HCT116 (cell line): ENCODE measurements around the gene WDR82. TPM values are rescaled to one million over a fixed set of nuclear protein-coding genes. Genes with fewer than 3 reads are reported as not detected.

Experiments used
- ATAC-seq: fragments of 200-7000 bp; cut with Tn5 transposase; 2 replicates; pipeline ENCODE4 v1.9.1; 2020; ENCODE audit warnings: mild to moderate bottlenecking, moderate library complexity
- BruUV-seq: library from RNA; stranded (reverse); fragments of 400-500 nt; replicated peaks from 2 replicates; lab custom pipeline; 2021; lab: Mats Ljungman, UMichigan
- CTCF ChIA-PET: fragments of 300-600 bp; sonication (Branson Sonifier 250); formaldehyde crosslinking; loops from one replicate; lab custom pipeline; 2021; ENCODE audit warnings: antibody characterized with exemption; lab: Charles Lee
- POLR2A ChIA-PET: fragments of 300-600, 350-600 bp; sonication (Branson Sonifier 250); formaldehyde crosslinking; loops from one replicate; lab custom pipeline; 2021; ENCODE audit warnings: antibody characterized with exemption; lab: Charles Lee
- RAD21 ChIA-PET, 2 experiments: fragments of 300-600 bp; sonication (Branson Sonifier 250); formaldehyde crosslinking; loops; one replicate each; lab custom pipeline; 2023; ENCODE audit warnings: low total read pairs in 2 of 2; ENCODE audit not compliant: uncharacterized antibody in 2 of 2, unreplicated experiment in 2 of 2, low non-redundant PET in 1 of 2; lab: Charles Lee
- DNase-seq: peaks from one replicate; pipeline ENCODE4 v3.0.0-alpha.2; 2010; ENCODE audit warnings: low read depth, low spot score
- H2AFZ ChIP-seq: fragments of 200-600 bp; shearing (Covaris generic), sonication (generic); 2 replicates; pipeline ENCODE4 v1.6.1; 2017; ENCODE audit warnings: low read depth, mixed run types, mixed read lengths, antibody characterized with exemption, low read length; ENCODE audit not compliant: poor library complexity, severe bottlenecking
- H3K27ac ChIP-seq: 2 replicates; pipeline ENCODE4 v1.5.1; 2012; ENCODE audit warnings: low read depth, low read length
- H3K27me3 ChIP-seq: fragments of 200-600 bp; sonication (generic); 2 replicates; pipeline ENCODE4 v1.6.1; 2016; ENCODE audit warnings: mixed run types, low read length, mixed read lengths; ENCODE audit not compliant: insufficient read depth
- H3K36me3 ChIP-seq, 2 experiments: fragments of 200-500 bp in 1 of 2; fragments of 200-600 bp in 1 of 2; sonication (Bioruptor generic) in 1 of 2; sonication (generic) in 1 of 2; 2 replicates each; pipeline versions ENCODE4 v1.5.1 to v1.6.1; 2014 to 2016; ENCODE audit warnings: low read length in 2 of 2, inconsistent platforms in 1 of 2, mixed read lengths in 1 of 2, mixed run types in 1 of 2; ENCODE audit not compliant: insufficient read depth in 2 of 2, control insufficient read depth in 1 of 2
- H3K4me1 ChIP-seq, 2 experiments: fragments of 200-600 bp in 1 of 2; sonication (generic) in 1 of 2; 2 replicates each; pipeline versions ENCODE4 v1.5.1 to v1.6.1; 2012 to 2017; ENCODE audit warnings: low read length in 2 of 2, inconsistent platforms in 1 of 2, mild to moderate bottlenecking in 1 of 2, mixed read lengths in 1 of 2, mixed run types in 1 of 2, moderate library complexity in 1 of 2; ENCODE audit not compliant: insufficient read depth in 2 of 2, control insufficient read depth in 1 of 2
- H3K4me2 ChIP-seq: fragments of 200-600 bp; sonication (generic); 2 replicates; pipeline ENCODE4 v1.6.1; 2017; ENCODE audit warnings: mixed run types, low read length, mixed read lengths
- H3K4me3 ChIP-seq, 2 experiments: fragments of 200-600 bp in 1 of 2; sonication (generic) in 1 of 2; replicated peaks in 1 of 2; 2 replicates each; pipeline ENCODE4 v1.5.1; 2011 to 2016; ENCODE audit warnings: low read length in 2 of 2, control low read depth in 1 of 2, low read depth in 1 of 2, mild to moderate bottlenecking in 1 of 2, mixed read lengths in 1 of 2, mixed run types in 1 of 2
- H3K79me2 ChIP-seq: fragments of 200-600 bp; sonication (generic); 2 replicates; pipeline ENCODE4 v1.6.1; 2017; ENCODE audit warnings: mild to moderate bottlenecking, mixed run types, low read length, moderate library complexity, mixed read lengths; ENCODE audit not compliant: insufficient read depth
- H3K9ac ChIP-seq: fragments of 200-600 bp; sonication (generic); 2 replicates; pipeline ENCODE4 v1.6.1; 2016; ENCODE audit warnings: low read length, mixed read lengths
- H3K9me2 ChIP-seq: fragments of 200-600 bp; sonication (generic), shearing (Covaris generic); 2 replicates; pipeline ENCODE4 v1.6.1; 2017; ENCODE audit warnings: mixed run types, mild to moderate bottlenecking, moderate library complexity; ENCODE audit not compliant: insufficient read depth
- H3K9me3 ChIP-seq, 2 experiments: fragments of 200-500 bp in 1 of 2; fragments of 200-600 bp in 1 of 2; sonication (Bioruptor generic) in 1 of 2; sonication (generic) in 1 of 2; 2 replicates each; pipeline ENCODE4 v1.6.1; 2014 to 2017; ENCODE audit warnings: low read length in 2 of 2, mixed read lengths in 2 of 2, inconsistent platforms in 1 of 2, low read depth in 1 of 2, mild to moderate bottlenecking in 1 of 2, mixed run types in 1 of 2, moderate library complexity in 1 of 2; ENCODE audit not compliant: control insufficient read depth in 1 of 2, insufficient read depth in 1 of 2
- H4K20me1 ChIP-seq: fragments of 200-600 bp; sonication (generic), shearing (Covaris generic); 2 replicates; pipeline ENCODE4 v1.6.1; 2017; ENCODE audit warnings: mixed run types, mild to moderate bottlenecking, moderate library complexity; ENCODE audit not compliant: insufficient read depth
- CBX3 ChIP-seq: IDR thresholded peaks from 2 replicates; pipeline ENCODE4 v1.6.1; 2012; ENCODE audit warnings: low read depth
- CEBPB ChIP-seq: IDR thresholded peaks from 2 replicates; pipeline ENCODE4 v1.6.1; 2012; ENCODE audit warnings: low read depth
- EGR1 ChIP-seq: IDR thresholded peaks from 2 replicates; pipeline ENCODE4 v1.6.1; 2012; ENCODE audit warnings: low read depth
- ELF1 ChIP-seq: IDR thresholded peaks from 2 replicates; pipeline ENCODE4 v1.6.1; 2012; ENCODE audit warnings: low read depth, borderline replicate concordance
- EZH2phosphoT487 ChIP-seq: fragments of 200-600 bp; IDR thresholded peaks from 2 replicates; pipeline ENCODE4 v1.6.1; 2018; ENCODE audit warnings: antibody characterized with exemption, borderline replicate concordance
- JUND ChIP-seq: IDR thresholded peaks from 2 replicates; pipeline ENCODE4 v1.6.1; 2012
- POLR2AphosphoS5 ChIP-seq: IDR thresholded peaks from 2 replicates; pipeline ENCODE4 v1.6.1; 2011; ENCODE audit warnings: mild to moderate bottlenecking, low read depth, low read length, moderate library complexity
- RAD21 ChIP-seq: IDR thresholded peaks from 2 replicates; pipeline ENCODE4 v1.6.1; 2012; ENCODE audit warnings: low read depth, mild to moderate bottlenecking
- SIN3A ChIP-seq: IDR thresholded peaks from 2 replicates; pipeline ENCODE4 v1.6.1; 2012; ENCODE audit warnings: low read depth
- SP1 ChIP-seq: IDR thresholded peaks from 2 replicates; pipeline ENCODE4 v1.6.1; 2012; ENCODE audit warnings: low read depth
- SRF ChIP-seq: IDR thresholded peaks from 2 replicates; pipeline ENCODE4 v1.6.1; 2012; ENCODE audit warnings: low read depth
- TCF7L2 ChIP-seq: IDR thresholded peaks from 2 replicates; pipeline ENCODE4 v1.7.0; 2011; ENCODE audit warnings: borderline replicate concordance, inconsistent platforms; ENCODE audit not compliant: insufficient read depth, insufficient read length; ENCODE audit errors: extremely low read depth
- YY1 ChIP-seq: IDR thresholded peaks from 2 replicates; pipeline ENCODE4 v1.6.1; 2011; ENCODE audit warnings: low read length, low read depth, moderate library complexity, mild to moderate bottlenecking; ENCODE audit not compliant: insufficient replicate concordance; ENCODE audit errors: extremely low read depth
- ZFX ChIP-seq: fragments of 450-650 bp; IDR thresholded peaks from 2 replicates; pipeline ENCODE4 v1.6.1; 2017
- ZNF274 ChIP-seq: fragments of 200-500 bp; sonication (Bioruptor generic); IDR thresholded peaks from 2 replicates; pipeline ENCODE4 v1.6.1; 2014; ENCODE audit warnings: mild to moderate bottlenecking, low read depth, low read length, inconsistent platforms
- intact Hi-C: fragments of 100-400 bp; cut with micrococcal nuclease; formaldehyde crosslinking; loops from 2 replicates; pipeline ENCODE4 v1.10.0; 2022
- total RNA-seq: library from RNA; stranded (reverse); gene quantifications from one replicate; pipeline ENCODE4 v1.2.1, GENCODE V29; 2021; ENCODE audit not compliant: unreplicated experiment
- TF ChIP-seq, protein P1 (sequence below): IDR thresholded peaks from 2 replicates; pipeline ENCODE4 v1.6.1; 2012; ENCODE audit warnings: low read depth
- TF ChIP-seq, protein P2 (sequence below): IDR thresholded peaks from 2 replicates; pipeline ENCODE4 v1.6.1; 2012

WDR82 gene
- total RNA-seq, 1 experiment from 2014 or later = 89.7 TPM

DNA sequence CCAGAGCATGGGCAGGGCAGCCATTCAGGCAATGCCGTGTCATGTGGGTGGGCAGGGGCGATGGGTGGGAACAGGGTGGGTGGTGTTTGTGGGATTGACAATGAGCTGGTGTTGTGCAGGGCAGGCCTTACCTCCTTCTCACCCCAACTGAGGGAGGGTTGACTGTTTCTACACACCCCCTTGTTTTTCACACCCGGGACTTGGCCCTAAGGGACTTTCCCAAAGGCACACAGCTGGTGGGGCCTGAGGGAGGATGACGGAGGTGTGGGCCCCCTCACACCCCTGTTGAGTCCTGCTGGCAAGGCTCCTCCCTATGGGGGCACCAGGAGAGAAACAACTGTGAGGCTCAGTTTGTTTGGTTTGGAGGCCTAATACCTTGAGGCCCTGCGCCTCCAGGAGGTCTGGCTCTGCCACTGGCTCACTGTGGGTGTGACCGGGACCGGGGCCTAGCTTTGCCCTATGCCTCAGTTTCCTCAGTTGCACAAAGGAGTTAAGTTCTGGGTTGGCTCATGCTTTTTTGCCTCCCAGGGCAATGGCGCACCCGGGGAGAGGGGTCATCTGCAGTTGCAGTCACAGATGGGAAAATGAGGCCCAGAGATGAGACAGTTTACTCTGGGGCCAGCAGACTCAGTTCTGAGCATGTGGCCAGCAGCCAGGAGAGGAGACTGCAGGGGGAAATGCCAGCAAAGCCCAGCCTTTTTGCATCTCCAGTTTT, 32.6 kb upstream of the WDR82 start:
- Histone ChIP-seq H3K9ac (no peak overlapping the region), H3K27ac (no peak overlapping the region), H3K36me3 (no peaks in the 10 kb centered on the region), H3K79me2 (no peaks in the 10 kb centered on the region), H3K4me2 (no peak overlapping the region), H3K9me3 (no peaks in the 10 kb centered on the region), H3K4me3 (no peak overlapping the region), H3K27me3 (no peaks in the 10 kb centered on the region), H3K4me1 (peaks cover 15 to 24% of the 10 kb centered on the region in 2 experiments; a peak in 3 of 4 replicates), H4K20me1 (no peaks in the 10 kb centered on the region), H2AFZ (no peak overlapping the region), H3K9me2 (no peaks in the 10 kb centered on the region)
- ATAC-seq (no peak), DNase-seq (no peak)
- intact Hi-C loops = no loop called here
- ChIA-PET POLR2A (no interaction called here), CTCF (no interaction called here), RAD21 (no interaction called here)
- no peak for TF ChIP-seq YY1
- no peak for TF ChIP-seq SIN3A
- no peak for TF ChIP-seq ELF1
- no peak for TF ChIP-seq EZH2phosphoT487
- TF ChIP-seq, protein P1, sequence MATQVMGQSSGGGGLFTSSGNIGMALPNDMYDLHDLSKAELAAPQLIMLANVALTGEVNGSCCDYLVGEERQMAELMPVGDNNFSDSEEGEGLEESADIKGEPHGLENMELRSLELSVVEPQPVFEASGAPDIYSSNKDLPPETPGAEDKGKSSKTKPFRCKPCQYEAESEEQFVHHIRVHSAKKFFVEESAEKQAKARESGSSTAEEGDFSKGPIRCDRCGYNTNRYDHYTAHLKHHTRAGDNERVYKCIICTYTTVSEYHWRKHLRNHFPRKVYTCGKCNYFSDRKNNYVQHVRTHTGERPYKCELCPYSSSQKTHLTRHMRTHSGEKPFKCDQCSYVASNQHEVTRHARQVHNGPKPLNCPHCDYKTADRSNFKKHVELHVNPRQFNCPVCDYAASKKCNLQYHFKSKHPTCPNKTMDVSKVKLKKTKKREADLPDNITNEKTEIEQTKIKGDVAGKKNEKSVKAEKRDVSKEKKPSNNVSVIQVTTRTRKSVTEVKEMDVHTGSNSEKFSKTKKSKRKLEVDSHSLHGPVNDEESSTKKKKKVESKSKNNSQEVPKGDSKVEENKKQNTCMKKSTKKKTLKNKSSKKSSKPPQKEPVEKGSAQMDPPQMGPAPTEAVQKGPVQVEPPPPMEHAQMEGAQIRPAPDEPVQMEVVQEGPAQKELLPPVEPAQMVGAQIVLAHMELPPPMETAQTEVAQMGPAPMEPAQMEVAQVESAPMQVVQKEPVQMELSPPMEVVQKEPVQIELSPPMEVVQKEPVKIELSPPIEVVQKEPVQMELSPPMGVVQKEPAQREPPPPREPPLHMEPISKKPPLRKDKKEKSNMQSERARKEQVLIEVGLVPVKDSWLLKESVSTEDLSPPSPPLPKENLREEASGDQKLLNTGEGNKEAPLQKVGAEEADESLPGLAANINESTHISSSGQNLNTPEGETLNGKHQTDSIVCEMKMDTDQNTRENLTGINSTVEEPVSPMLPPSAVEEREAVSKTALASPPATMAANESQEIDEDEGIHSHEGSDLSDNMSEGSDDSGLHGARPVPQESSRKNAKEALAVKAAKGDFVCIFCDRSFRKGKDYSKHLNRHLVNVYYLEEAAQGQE = no peak
- TF ChIP-seq SRF = no peak
- TF ChIP-seq, protein P2, sequence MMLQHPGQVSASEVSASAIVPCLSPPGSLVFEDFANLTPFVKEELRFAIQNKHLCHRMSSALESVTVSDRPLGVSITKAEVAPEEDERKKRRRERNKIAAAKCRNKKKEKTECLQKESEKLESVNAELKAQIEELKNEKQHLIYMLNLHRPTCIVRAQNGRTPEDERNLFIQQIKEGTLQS = no peak
- no peak for TF ChIP-seq EGR1
- TF ChIP-seq ZNF274 = no peak
- no peak for TF ChIP-seq ZFX
- TF ChIP-seq POLR2AphosphoS5 = no peak
- TF ChIP-seq SP1 = no peak
- no peak for TF ChIP-seq TCF7L2
- TF ChIP-seq JUND = no peak
- TF ChIP-seq RAD21 = no peak
- no peak for TF ChIP-seq CBX3
- TF ChIP-seq CEBPB = no peak
- no TSS peak for BruUV-seq
